Measurements from ENCODE around the gene HIBCH. TPM values are rescaled to one million over a fixed set of nuclear protein-coding genes. Genes with fewer than 3 reads are reported as not detected.

The HIBCH gene
- total and polyA plus RNA-seq, 4 donors, result 20.2 to 65.2 (median 32.8) TPM

- no peaks in the 10 kb centered on the region for H3K9me3 ChIP-seq (ENCODE audit: control insufficient read depth in 4 of 4, low read length in 3 of 4)
- DNase-seq (ENCODE audit: low spot score), result no peak
- 49% methylated on average over 2 of the region's 2 CpGs for WGBS
- no peaks in the 10 kb centered on the region for H3K27me3 ChIP-seq (ENCODE audit: control insufficient read depth in 4 of 4, insufficient read depth in 4 of 4, low read length in 3 of 4)
- H3K4me1 ChIP-seq (ENCODE audit: control insufficient read depth in 4 of 4, insufficient read depth in 4 of 4, low read length in 3 of 4), result peaks cover 0 to 3% (median 0%) of the 10 kb centered on the region in 4 donors
- H3K9ac ChIP-seq (ENCODE audit: low read depth in 1 of 2, low read length in 2 of 2), result no peak overlapping the region
- no peak for TF ChIP-seq ATF3 (IDR thresholded peaks at IDR 0.05)
- TF ChIP-seq REST (IDR thresholded peaks at IDR 0.05), result no peak
- no peak for TF ChIP-seq NR2F2 (IDR thresholded peaks at IDR 0.05)
- no peak for TF ChIP-seq EGR1 (IDR thresholded peaks at IDR 0.05; ENCODE audit: low read depth in 2 of 2)
- TF ChIP-seq JUND (IDR thresholded peaks at IDR 0.05), result no peak
- no peak for TF ChIP-seq ZBTB33 (IDR thresholded peaks at IDR 0.05)
- TF ChIP-seq FOXA1 (IDR thresholded peaks at IDR 0.05), result no peak
- no peak for TF ChIP-seq HNF4G (IDR thresholded peaks at IDR 0.05)
- TF ChIP-seq YY1 (IDR thresholded peaks at IDR 0.05), result no peak
- no peak for TF ChIP-seq SP1 (IDR thresholded peaks at IDR 0.05)
- no peak for TF ChIP-seq FOXA2 (IDR thresholded peaks at IDR 0.05)
- TF ChIP-seq RXRA (IDR thresholded peaks at IDR 0.05), result no peak
- peaks cover 5 to 17% (median 15%) of the 10 kb centered on the region in 4 donors for H3K36me3 ChIP-seq (ENCODE audit: control insufficient read depth in 4 of 4, insufficient read depth in 3 of 4, low read depth in 1 of 4, low read length in 3 of 4)
- H3K27ac ChIP-seq (ENCODE audit: low read depth in 1 of 2, low read length in 2 of 2), result no peak overlapping the region
- H3K4me3 ChIP-seq (ENCODE audit: low read depth in 1 of 3, low read length in 3 of 3), result no peak overlapping the region
Observed at GRCh38 chr2:190210471-190210870, 109.2 kb downstream of the HIBCH start.

- Histone ChIP-seq H3K4me3 (ENCODE audit: low read depth in 1 of 3, low read length in 3 of 3) (no peak overlapping the region), H3K9me3 (ENCODE audit: control insufficient read depth in 4 of 4, low read length in 3 of 4) (no peaks in the 10 kb centered on the region), H3K36me3 (ENCODE audit: control insufficient read depth in 4 of 4, insufficient read depth in 3 of 4, low read depth in 1 of 4, low read length in 3 of 4) (peaks cover 5 to 17% (median 16%) of the 10 kb centered on the region in 4 donors), H3K9ac (ENCODE audit: low read depth in 1 of 2, low read length in 2 of 2) (no peak overlapping the region), H3K4me1 (ENCODE audit: control insufficient read depth in 4 of 4, insufficient read depth in 4 of 4, low read length in 3 of 4) (peaks cover 0 to 3% (median 0%) of the 10 kb centered on the region in 4 donors), H3K27me3 (ENCODE audit: control insufficient read depth in 4 of 4, insufficient read depth in 4 of 4, low read length in 3 of 4) (no peaks in the 10 kb centered on the region), H3K27ac (ENCODE audit: low read depth in 1 of 2, low read length in 2 of 2) (no peak overlapping the region)
- no peak for DNase-seq (ENCODE audit: low spot score)
- no peak for TF ChIP-seq RAD21 (IDR thresholded peaks at IDR 0.05)
- no peak for TF ChIP-seq TAF1 (conservative IDR thresholded peaks at IDR 0.05)
- TF ChIP-seq FOXA2 (IDR thresholded peaks at IDR 0.05), result no peak
- TF ChIP-seq SP1 (IDR thresholded peaks at IDR 0.05), result no peak
- no peak for TF ChIP-seq GABPA (IDR thresholded peaks at IDR 0.05 in 1 of 2, conservative IDR thresholded peaks at IDR 0.05 in 1 of 2)
- no peak for TF ChIP-seq REST (IDR thresholded peaks at IDR 0.05)
- no peak for TF ChIP-seq HNF4A (conservative IDR thresholded peaks at IDR 0.05)
- no peak for TF ChIP-seq EGR1 (IDR thresholded peaks at IDR 0.05; ENCODE audit: low read depth in 2 of 2)
- no peak for TF ChIP-seq ATF3 (IDR thresholded peaks at IDR 0.05)
- no peak for TF ChIP-seq MAX (IDR thresholded peaks at IDR 0.05)
- no peak for TF ChIP-seq ZBTB33 (IDR thresholded peaks at IDR 0.05)
- TF ChIP-seq RXRA (IDR thresholded peaks at IDR 0.05), result no peak
- WGBS, result 76% methylated on average over 5 of the region's 5 CpGs
Observed at GRCh38 chr2:190209559-190209958, 110.1 kb downstream of the HIBCH start.

All from liver (tissue), 9 donors.